ENCODE data around the gene PLCB1. TPM values are rescaled to one million over a fixed set of nuclear protein-coding genes. Genes with fewer than 3 reads are reported as not detected.

The PLCB1 gene
- total RNA-seq, 3 donors from 2014 or later, result 12.2 to 106 (median 30.5) TPM

DNA sequence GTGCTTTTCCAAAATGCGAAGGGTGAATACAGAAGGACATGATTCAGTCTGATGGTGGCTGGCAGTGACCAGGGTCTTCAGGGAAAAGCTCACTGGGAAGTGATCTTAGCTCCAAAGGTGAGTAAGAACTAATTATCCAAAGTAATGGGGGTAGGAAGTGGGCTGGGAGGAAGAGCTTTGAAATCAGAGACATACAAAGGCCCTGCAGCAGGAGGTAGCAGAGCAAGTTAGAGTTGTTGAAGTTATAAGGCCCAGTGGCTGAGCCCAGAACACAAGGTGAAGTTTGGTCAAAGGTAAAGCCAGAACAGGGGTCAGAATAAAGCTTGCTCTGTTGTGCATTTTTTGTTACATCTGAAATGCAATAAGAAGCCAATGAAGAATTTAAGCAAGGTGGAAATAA is 81.2 kb downstream of the PLCB1 start:
- no peak for DNase-seq (ENCODE audit: low spot score in 2 of 2)
- intact Hi-C loops (cut with DNase I; ENCODE audit: low total_unique reads), result no loop called here
- TF ChIP-seq POLR2AphosphoS5 (IDR thresholded peaks at IDR 0.05), result no peak
- H3K9me3 ChIP-seq, result no peaks in the 10 kb centered on the region
- no peaks in the 10 kb centered on the region for H3K36me3 ChIP-seq
- no peak overlapping the region for H3K27ac ChIP-seq
- H3K4me1 ChIP-seq, result no peaks in the 10 kb centered on the region
- H3K27me3 ChIP-seq, result no peaks in the 10 kb centered on the region
- no peak overlapping the region for H3K4me3 ChIP-seq

DNA sequence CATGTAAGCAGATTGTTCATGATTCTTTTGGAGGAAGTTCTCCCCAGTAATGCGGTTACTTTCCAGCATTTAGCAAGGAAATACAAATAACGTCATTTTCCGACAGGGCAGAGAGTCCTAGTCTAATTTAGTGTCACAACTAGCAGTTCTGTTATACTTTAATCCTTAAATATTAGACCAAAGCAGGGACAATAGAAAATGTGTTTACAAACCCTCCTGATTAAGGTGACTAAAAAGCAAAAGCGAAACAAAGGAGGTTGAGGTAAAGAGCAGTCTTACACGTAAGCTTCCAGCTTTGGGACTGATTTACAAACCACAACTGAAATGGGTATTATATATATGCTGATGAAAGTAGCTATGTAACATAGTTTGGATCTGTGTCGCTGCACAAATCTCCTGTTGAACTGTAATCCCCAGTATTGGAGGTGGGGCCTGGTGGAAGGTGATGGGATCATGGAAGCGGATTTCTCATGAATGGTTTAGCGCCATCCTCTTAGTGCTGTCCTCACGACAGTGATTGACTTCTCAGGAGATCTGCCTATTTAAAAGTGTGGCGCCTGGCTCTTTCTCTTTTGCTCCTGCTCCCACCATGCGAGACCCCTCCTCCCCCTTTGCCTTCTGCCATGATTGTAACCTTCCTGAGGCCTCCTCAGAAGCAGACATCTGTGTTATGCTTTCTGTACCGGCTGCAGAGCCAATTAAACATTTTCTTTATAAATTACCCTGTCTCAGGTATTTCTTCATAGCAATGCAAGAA is 81.9 kb downstream of the PLCB1 start:
- Histone ChIP-seq H3K27me3 (no peaks in the 10 kb centered on the region), H3K4me1 (no peaks in the 10 kb centered on the region), H3K9me3 (no peaks in the 10 kb centered on the region), H3K4me3 (no peak overlapping the region), H3K27ac (no peak overlapping the region), H3K36me3 (no peaks in the 10 kb centered on the region)
- DNase-seq (ENCODE audit: low spot score in 2 of 2), result no peak
- intact Hi-C loops (cut with DNase I; ENCODE audit: low total_unique reads), result no loop called here
- no peak for TF ChIP-seq POLR2AphosphoS5 (IDR thresholded peaks at IDR 0.05)
- TF ChIP-seq, protein P1, sequence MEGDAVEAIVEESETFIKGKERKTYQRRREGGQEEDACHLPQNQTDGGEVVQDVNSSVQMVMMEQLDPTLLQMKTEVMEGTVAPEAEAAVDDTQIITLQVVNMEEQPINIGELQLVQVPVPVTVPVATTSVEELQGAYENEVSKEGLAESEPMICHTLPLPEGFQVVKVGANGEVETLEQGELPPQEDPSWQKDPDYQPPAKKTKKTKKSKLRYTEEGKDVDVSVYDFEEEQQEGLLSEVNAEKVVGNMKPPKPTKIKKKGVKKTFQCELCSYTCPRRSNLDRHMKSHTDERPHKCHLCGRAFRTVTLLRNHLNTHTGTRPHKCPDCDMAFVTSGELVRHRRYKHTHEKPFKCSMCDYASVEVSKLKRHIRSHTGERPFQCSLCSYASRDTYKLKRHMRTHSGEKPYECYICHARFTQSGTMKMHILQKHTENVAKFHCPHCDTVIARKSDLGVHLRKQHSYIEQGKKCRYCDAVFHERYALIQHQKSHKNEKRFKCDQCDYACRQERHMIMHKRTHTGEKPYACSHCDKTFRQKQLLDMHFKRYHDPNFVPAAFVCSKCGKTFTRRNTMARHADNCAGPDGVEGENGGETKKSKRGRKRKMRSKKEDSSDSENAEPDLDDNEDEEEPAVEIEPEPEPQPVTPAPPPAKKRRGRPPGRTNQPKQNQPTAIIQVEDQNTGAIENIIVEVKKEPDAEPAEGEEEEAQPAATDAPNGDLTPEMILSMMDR (IDR thresholded peaks at IDR 0.05), result no peak
- TF ChIP-seq POLR2A (IDR thresholded peaks at IDR 0.05), result no peak

DNA sequence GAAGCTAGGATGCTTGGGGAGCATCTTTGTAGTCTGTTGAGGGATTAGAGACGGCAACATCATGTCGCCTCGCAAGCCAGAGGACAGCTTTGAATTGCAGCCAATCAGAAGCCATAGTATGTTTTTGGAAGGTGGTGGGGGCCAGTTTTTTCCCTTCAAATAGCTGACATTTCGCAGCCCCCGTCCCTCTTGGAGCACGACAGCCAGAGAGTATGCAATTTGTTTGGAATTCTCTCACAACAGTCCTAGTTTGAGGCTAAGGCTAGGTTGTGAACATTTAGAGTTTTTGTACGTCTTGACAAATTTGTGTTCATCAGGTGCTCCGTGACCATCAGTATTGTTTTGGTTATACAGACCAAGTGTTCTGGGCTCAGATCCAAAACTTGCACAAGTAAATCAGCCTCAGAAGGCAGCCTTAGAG is 83.3 kb downstream of the PLCB1 start:
- no peaks in the 10 kb centered on the region for H3K36me3 ChIP-seq
- intact Hi-C loops (cut with DNase I; ENCODE audit: low total_unique reads), result no loop called here
- no peaks in the 10 kb centered on the region for H3K4me1 ChIP-seq
- DNase-seq (ENCODE audit: low spot score in 2 of 2), result no peak
- no peaks in the 10 kb centered on the region for H3K9me3 ChIP-seq
- no peaks in the 10 kb centered on the region for H3K27me3 ChIP-seq
- no peak for TF ChIP-seq POLR2AphosphoS5 (IDR thresholded peaks at IDR 0.05)
- TF ChIP-seq, protein P1 (IDR thresholded peaks at IDR 0.05), result no peak
- TF ChIP-seq POLR2A (IDR thresholded peaks at IDR 0.05), result no peak
- H3K27ac ChIP-seq, result no peak overlapping the region
- H3K4me3 ChIP-seq, result no peak overlapping the region

DNA sequence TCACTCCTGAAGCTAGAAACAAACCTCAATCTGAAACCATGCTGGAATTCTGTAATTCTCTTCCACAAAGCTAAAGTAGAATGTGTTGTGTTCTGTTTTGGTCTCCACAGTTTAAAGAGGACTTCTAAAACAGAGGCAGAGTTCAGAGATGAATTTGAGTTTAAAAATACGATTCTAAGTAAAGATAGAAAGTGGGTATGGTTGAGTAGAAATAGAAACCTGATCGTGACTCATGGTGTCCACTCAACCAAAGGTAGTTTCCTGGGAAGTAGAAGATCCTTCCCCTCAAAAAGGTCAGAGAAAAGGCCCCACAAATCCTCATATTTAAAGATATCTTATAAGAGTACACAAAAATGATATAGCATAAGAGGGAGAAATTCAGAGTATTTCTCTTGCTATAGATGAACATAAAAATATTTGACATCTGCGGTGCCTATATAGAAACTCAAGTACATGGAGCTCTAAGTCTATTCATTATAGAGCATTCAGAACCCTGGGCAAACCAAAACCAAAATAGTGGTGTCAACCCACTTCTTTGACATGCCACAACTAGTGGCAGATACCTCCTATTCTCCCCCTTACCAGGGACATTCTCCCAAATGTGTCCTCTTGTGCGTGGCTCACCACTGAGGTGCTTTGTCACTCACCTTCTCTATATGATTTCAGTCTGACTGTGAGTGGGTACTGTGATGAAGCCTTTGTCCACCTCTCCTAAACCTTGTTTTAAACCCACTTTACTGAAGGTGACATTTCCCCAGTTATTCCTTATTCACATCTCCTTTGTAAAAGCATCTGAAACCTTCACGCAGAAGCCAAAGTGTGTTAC is 84.5 kb downstream of the PLCB1 start:
- Histone ChIP-seq H3K27me3 (no peaks in the 10 kb centered on the region), H3K4me1 (no peaks in the 10 kb centered on the region), H3K4me3 (no peak overlapping the region), H3K27ac (no peak overlapping the region), H3K9me3 (no peaks in the 10 kb centered on the region), H3K36me3 (no peaks in the 10 kb centered on the region)
- TF ChIP-seq POLR2AphosphoS5 (IDR thresholded peaks at IDR 0.05) (no peak), POLR2A (IDR thresholded peaks at IDR 0.05) (no peak)
- TF ChIP-seq, protein P1 (IDR thresholded peaks at IDR 0.05), result no peak
- no peak for DNase-seq (ENCODE audit: low spot score in 2 of 2)
- intact Hi-C loops (cut with DNase I; ENCODE audit: low total_unique reads), result no loop called here

DNA sequence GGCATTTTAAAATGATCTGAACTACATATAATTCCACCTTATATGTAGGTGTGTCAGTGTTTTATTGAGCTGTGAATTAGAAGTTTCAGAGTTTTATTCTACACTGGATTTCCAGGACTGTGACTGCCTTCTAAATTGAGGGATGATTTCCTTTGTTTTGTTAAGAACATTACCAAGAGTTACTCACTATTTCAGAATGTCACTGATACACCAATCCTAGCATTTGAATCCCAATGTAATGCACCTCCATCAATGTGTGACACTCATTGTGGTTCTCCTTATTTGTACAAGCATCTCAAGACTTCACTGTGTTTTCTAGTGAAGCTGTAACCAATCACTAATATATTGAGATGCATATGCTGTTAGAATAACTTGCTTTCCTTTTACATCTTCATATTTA is 86.8 kb downstream of the PLCB1 start:
- Histone ChIP-seq H3K4me1 (no peaks in the 10 kb centered on the region), H3K27me3 (no peaks in the 10 kb centered on the region), H3K27ac (no peak overlapping the region), H3K4me3 (no peak overlapping the region), H3K9me3 (no peaks in the 10 kb centered on the region), H3K36me3 (no peaks in the 10 kb centered on the region)
- intact Hi-C loops (cut with DNase I; ENCODE audit: low total_unique reads), result no loop called here
- TF ChIP-seq POLR2A (IDR thresholded peaks at IDR 0.05) (no peak), POLR2AphosphoS5 (IDR thresholded peaks at IDR 0.05) (no peak)
- TF ChIP-seq, protein P1 (IDR thresholded peaks at IDR 0.05), result no peak
- no peak for DNase-seq (ENCODE audit: low spot score in 2 of 2)

Data from breast epithelium (tissue), 4 donors.